Measurements from ENCODE around the gene CRYBB3. TPM values are rescaled to one million over a fixed set of nuclear protein-coding genes. Genes with fewer than 3 reads are reported as not detected.

The CRYBB3 gene
- total and polyA plus RNA-seq, 2 of the 4 experiments (the other 2 are of a cell fraction), result not detected

GRCh38 chr22:25165785-25166184 is 33.9 kb upstream of the CRYBB3 start:
- no peaks in the 10 kb centered on the region for H3K9me1 ChIP-seq (ENCODE audit: insufficient read depth, low read length)
- H2AK9ac ChIP-seq (replicated peaks; ENCODE audit: low read depth, low read length, poor library complexity), result no peak overlapping the region
- no peaks in the 10 kb centered on the region for H3K27me3 ChIP-seq (ENCODE audit: control insufficient read depth, insufficient read depth, low read length)
- in situ Hi-C loops (cut with MboI; ENCODE audit: low sequenced_read_pairs) (no loop called here), intact Hi-C loops (cut with micrococcal nuclease) (no loop called here), dilution Hi-C loops (cut with HindIII; ENCODE audit: low sequenced_read_pairs, unreplicated experiment) (no loop called here)
- no peak overlapping the region for H4K91ac ChIP-seq (ENCODE audit: insufficient read depth, low read depth, low read length)
- H3K36me3 ChIP-seq (ENCODE audit: control insufficient read depth, insufficient read depth, low read length), result no peaks in the 10 kb centered on the region
- H2AK5ac ChIP-seq (ENCODE audit: low read depth, low read length), result no peak overlapping the region
- TF ChIP-seq POLR2A (IDR thresholded peaks at IDR 0.05; ENCODE audit: low read depth, low read length) (no peak), RAD21 (IDR thresholded peaks at IDR 0.05; ENCODE audit: low read length) (no peak), USF2 (IDR thresholded peaks at IDR 0.05; ENCODE audit: low read depth, low read length) (no peak), ELK1 (IDR thresholded peaks at IDR 0.05; ENCODE audit: borderline replicate concordance, low read depth, low read length) (no peak), MXI1 (IDR thresholded peaks at IDR 0.05; ENCODE audit: borderline replicate concordance, low read depth, low read length) (no peak), BHLHE40 (IDR thresholded peaks at IDR 0.05; ENCODE audit: low read depth, low read length) (no peak), CTCF (conservative IDR thresholded peaks at IDR 0.05; ENCODE audit: low read depth, low read length) (no peak), CEBPB (IDR thresholded peaks at IDR 0.05; ENCODE audit: low read depth, low read length) (no peak), NFE2L2 (IDR thresholded peaks at IDR 0.05; ENCODE audit: low read depth, low read length) (no peak), FOS (IDR thresholded peaks at IDR 0.05; ENCODE audit: low read depth, low read length) (no peak), MAFK (IDR thresholded peaks at IDR 0.05; ENCODE audit: low read depth, low read length) (no peak), CHD1 (IDR thresholded peaks at IDR 0.05; ENCODE audit: low read depth, low read length) (no peak)
- no peak overlapping the region for H3K14ac ChIP-seq (replicated peaks; ENCODE audit: low read depth, low read length)
- no peak overlapping the region for H2BK20ac ChIP-seq (ENCODE audit: low read depth, low read length)
- DNase-seq (no peak), ATAC-seq (ENCODE audit: low read depth) (no peak)
- H3K79me1 ChIP-seq (ENCODE audit: low read depth in 1 of 2, low read length in 2 of 2), result no peaks in the 10 kb centered on the region
- H3K18ac ChIP-seq (ENCODE audit: low read depth, low read length), result no peak overlapping the region
- no peak overlapping the region for H2BK15ac ChIP-seq (ENCODE audit: low read depth, low read length)
- no peak overlapping the region for H3K4me3 ChIP-seq (ENCODE audit: insufficient read depth, low read depth, low read length)
- no peaks in the 10 kb centered on the region for H3K9me3 ChIP-seq (ENCODE audit: control insufficient read depth, insufficient read depth, low read length)
- no peak overlapping the region for H2BK120ac ChIP-seq (ENCODE audit: low read depth, low read length)
- no peaks in the 10 kb centered on the region for H3K4me1 ChIP-seq (ENCODE audit: control insufficient read depth, insufficient read depth, low read length)
- H4K5ac ChIP-seq (ENCODE audit: low read depth, low read length), result no peak overlapping the region
- ChIA-PET CTCF (no interaction called here), POLR2A (ENCODE audit: unreplicated experiment) (no interaction called here)
- H3K56ac ChIP-seq (ENCODE audit: extremely low read depth, insufficient read depth, low read length), result no peak overlapping the region
- no peak overlapping the region for H3K23ac ChIP-seq (ENCODE audit: low read depth, low read length)
- H3K9ac ChIP-seq (ENCODE audit: low read depth, low read length), result no peak overlapping the region
- no peak overlapping the region for H2AFZ ChIP-seq (replicated peaks; ENCODE audit: low read length, poor library complexity)
- H3K4ac ChIP-seq (ENCODE audit: low read depth, low read length), result no peak overlapping the region
- 58% methylated on average over 4 of the region's 10 CpGs; no CpG with 5 or more reads in 1 of the 2 experiments for WGBS, 2 experiments (ENCODE audit: extremely low coverage in 2 of 2, insufficient read length in 1 of 2)
- no peak overlapping the region for H4K8ac ChIP-seq (ENCODE audit: low read depth in 2 of 2, low read length in 2 of 2)
- H2BK5ac ChIP-seq (ENCODE audit: low read depth, low read length, poor library complexity, severe bottlenecking), result no peak overlapping the region
- H3K4me2 ChIP-seq (ENCODE audit: low read depth, low read length), result no peak overlapping the region
- H3K27ac ChIP-seq (ENCODE audit: insufficient read depth, low read length), result no peak overlapping the region
- no TSS peak for BruUV-seq (replicated peaks)
- no peaks in the 10 kb centered on the region for H4K20me1 ChIP-seq (ENCODE audit: insufficient read depth, low read length)
